ENCODE measurements around the gene OR56B4.

- no peak for TF ChIP-seq POLR2A (IDR thresholded peaks at IDR 0.05)
- TF ChIP-seq, protein P1, sequence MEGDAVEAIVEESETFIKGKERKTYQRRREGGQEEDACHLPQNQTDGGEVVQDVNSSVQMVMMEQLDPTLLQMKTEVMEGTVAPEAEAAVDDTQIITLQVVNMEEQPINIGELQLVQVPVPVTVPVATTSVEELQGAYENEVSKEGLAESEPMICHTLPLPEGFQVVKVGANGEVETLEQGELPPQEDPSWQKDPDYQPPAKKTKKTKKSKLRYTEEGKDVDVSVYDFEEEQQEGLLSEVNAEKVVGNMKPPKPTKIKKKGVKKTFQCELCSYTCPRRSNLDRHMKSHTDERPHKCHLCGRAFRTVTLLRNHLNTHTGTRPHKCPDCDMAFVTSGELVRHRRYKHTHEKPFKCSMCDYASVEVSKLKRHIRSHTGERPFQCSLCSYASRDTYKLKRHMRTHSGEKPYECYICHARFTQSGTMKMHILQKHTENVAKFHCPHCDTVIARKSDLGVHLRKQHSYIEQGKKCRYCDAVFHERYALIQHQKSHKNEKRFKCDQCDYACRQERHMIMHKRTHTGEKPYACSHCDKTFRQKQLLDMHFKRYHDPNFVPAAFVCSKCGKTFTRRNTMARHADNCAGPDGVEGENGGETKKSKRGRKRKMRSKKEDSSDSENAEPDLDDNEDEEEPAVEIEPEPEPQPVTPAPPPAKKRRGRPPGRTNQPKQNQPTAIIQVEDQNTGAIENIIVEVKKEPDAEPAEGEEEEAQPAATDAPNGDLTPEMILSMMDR (IDR thresholded peaks at IDR 0.05): no peak
Observed at GRCh38 chr11:6095798-6096197, 11.7 kb upstream of the OR56B4 start.
